GM12891 (cell line): ENCODE measurements around the gene BSPRY.

Experiments
- POLR2A ChIP-seq: IDR thresholded peaks from 2 replicates; pipeline ENCODE4 v1.6.1; 2011; ENCODE audit warnings: low read depth, low read length, control low read depth
- POLR2AphosphoS5 ChIP-seq: IDR thresholded peaks from 2 replicates; pipeline ENCODE4 v1.6.1; 2011; ENCODE audit warnings: low read depth, low read length, control low read depth
- POU2F2 ChIP-seq: IDR thresholded peaks from 2 replicates; pipeline ENCODE4 v1.6.1; 2011; ENCODE audit warnings: low read depth, mild to moderate bottlenecking, control low read depth, low read length, moderate library complexity
- SPI1 ChIP-seq: IDR thresholded peaks from 2 replicates; pipeline ENCODE4 v1.6.1; 2011; ENCODE audit warnings: low read depth, low read length, control low read depth
- TAF1 ChIP-seq: IDR thresholded peaks from 2 replicates; pipeline ENCODE4 v1.6.1; 2011; ENCODE audit warnings: low read depth, low read length, control low read depth

GRCh38 chr9:113311961-113312360 lies 37.4 kb upstream of the BSPRY start:
- TF ChIP-seq POLR2AphosphoS5 (no peak), TAF1 (no peak), POLR2A (no peak), POU2F2 (no peak), SPI1 (no peak)
